ENCODE results near the gene SNX5. TPM values are rescaled to one million over a fixed set of nuclear protein-coding genes. Genes with fewer than 3 reads are reported as not detected.

Gene SNX5
- total and polyA plus RNA-seq, 9 of the 15 experiments (the other 6 are each of a cell fraction or from before 2014, with no cell fraction given): 53.5 to 276 (median 160) TPM

- ATAC-seq: peak; percentile 26; the same call in 2 of the 3 replicates
- H4K20me1 ChIP-seq (replicated peaks; ENCODE audit: control insufficient read depth, insufficient read depth, low read length): no peaks in the 10 kb centered on the region
- intact Hi-C loops (cut with micrococcal nuclease): no loop called here
- H3K9me1 ChIP-seq (ENCODE audit: control insufficient read depth, insufficient read depth, low read length): no peaks in the 10 kb centered on the region
- in situ Hi-C loops (cut with MboI): no loop called here
- H3K9me3 ChIP-seq (replicated peaks; ENCODE audit: control insufficient read depth, insufficient read depth, low read depth, low read length): no peaks in the 10 kb centered on the region
- no peak overlapping the region for H3K4me3 ChIP-seq
- no peak overlapping the region for H2AFZ ChIP-seq (ENCODE audit: low read depth, low read length)
- no peak overlapping the region for H3K9ac ChIP-seq (ENCODE audit: insufficient read depth in 1 of 2, low read depth in 2 of 2, low read length in 2 of 2)
- no peaks in the 10 kb centered on the region for H3K27me3 ChIP-seq (ENCODE audit: control insufficient read depth in 2 of 2, insufficient read depth in 2 of 2, low read length in 2 of 2)
- ChIA-PET POLR2A (interaction anchor here (0.6 to 1.7 kb wide), 4 partner anchors 13 to 229 kb away, joined by 3 to 4 read pairs (median 3); no protein-coding TSS in a partner anchor), CTCF (ENCODE audit: low intra/inter-chr PET ratio) (no interaction called here)
- no peaks in the 10 kb centered on the region for H3K79me2 ChIP-seq (ENCODE audit: control insufficient read depth, insufficient read depth, low read length)
- WGBS (ENCODE audit: insufficient coverage, low coverage, missing lambda C conversion rate): 45% methylated on average over 4 of the region's 4 CpGs
- no peak for DNase-seq (ENCODE audit: extremely low read depth in 1 of 4, low spot score in 3 of 4)
- H3K4me2 ChIP-seq (ENCODE audit: insufficient read depth, low read length): no peak overlapping the region; the same call in 1 of the 2 replicates
- FAIRE-seq: no peak
- H3K27ac ChIP-seq (ENCODE audit: extremely low read depth, low read depth, low read length): peak overlapping the region; percentile 52; the same call in 1 of the 3 replicates
- TF ChIP-seq ZNF263 (CRISPR knock-in tag; IDR thresholded peaks at IDR 0.05; ENCODE audit: borderline replicate concordance) (peak; percentile 53; the same call in 1 of the 2 replicates), CTBP1 (IDR thresholded peaks at IDR 0.05; ENCODE audit: borderline replicate concordance) (peak; percentile 48; the same call in 1 of the 2 replicates), RUNX1 (IDR thresholded peaks at IDR 0.05; ENCODE audit: low read depth) (no peak), ZNF431 (CRISPR knock-in tag; IDR thresholded peaks at IDR 0.05) (no peak), ZNF347 (CRISPR knock-in tag; IDR thresholded peaks at IDR 0.05; ENCODE audit: low read depth) (no peak)
- no TSS peak for BruUV-seq (replicated peaks)
- H3K4me1 ChIP-seq (replicated peaks in 1 of 2; ENCODE audit: control insufficient read depth in 2 of 2, insufficient read depth in 2 of 2, low read length in 2 of 2): peaks cover 9 to 19% of the 10 kb centered on the region in 2 experiments
- H3K36me3 ChIP-seq (ENCODE audit: control insufficient read depth, insufficient read depth, low read length): no peaks in the 10 kb centered on the region
These were observed 56.7 kb downstream of the SNX5 start for GRCh38 chr20:17911927-17912326.

GRCh38 chr20:17910828-17911294 lies 57.7 kb downstream of the SNX5 start:
- H3K9me3 ChIP-seq (replicated peaks; ENCODE audit: control insufficient read depth, insufficient read depth, low read depth, low read length): no peaks in the 10 kb centered on the region
- no peaks in the 10 kb centered on the region for H3K9me1 ChIP-seq (ENCODE audit: control insufficient read depth, insufficient read depth, low read length)
- ATAC-seq (peak; percentile 94), DNase-seq (ENCODE audit: extremely low read depth in 1 of 4, low spot score in 3 of 4) (peak; percentile 20 to 78 (median 44)), FAIRE-seq (peak; percentile 80)
- H4K20me1 ChIP-seq (replicated peaks; ENCODE audit: control insufficient read depth, insufficient read depth, low read length): no peaks in the 10 kb centered on the region
- no TSS peak for BruUV-seq (replicated peaks)
- peak overlapping the region; percentile 20 to 58; a peak in 1 of 4 replicates for H3K9ac ChIP-seq (ENCODE audit: insufficient read depth in 1 of 2, low read depth in 2 of 2, low read length in 2 of 2)
- H3K36me3 ChIP-seq (ENCODE audit: control insufficient read depth, insufficient read depth, low read length): no peaks in the 10 kb centered on the region
- CTCF ChIA-PET (ENCODE audit: low intra/inter-chr PET ratio): no interaction called here
- peak overlapping the region; percentile 16; the same call in 1 of the 2 replicates for H3K4me2 ChIP-seq (ENCODE audit: insufficient read depth, low read length)
- intact Hi-C loops (cut with micrococcal nuclease) (no loop called here), in situ Hi-C loops (cut with MboI) (no loop called here)
- no peaks in the 10 kb centered on the region for H3K79me2 ChIP-seq (ENCODE audit: control insufficient read depth, insufficient read depth, low read length)
- 0% methylated on average over 6 of the region's 6 CpGs for WGBS (ENCODE audit: insufficient coverage, low coverage, missing lambda C conversion rate)
- H3K27me3 ChIP-seq (ENCODE audit: control insufficient read depth in 2 of 2, insufficient read depth in 2 of 2, low read length in 2 of 2): no peaks in the 10 kb centered on the region
- POLR2A ChIA-PET: interaction anchor here (0.5 to 1.7 kb wide), 5 partner anchors 8 to 297 kb away, joined by 3 to 5 read pairs (median 3); no protein-coding TSS in a partner anchor
- peak overlapping the region; percentile 64; the same call in 2 of the 3 replicates for H3K27ac ChIP-seq (ENCODE audit: extremely low read depth, low read depth, low read length)
- no peak overlapping the region for H3K4me3 ChIP-seq
- H2AFZ ChIP-seq (ENCODE audit: low read depth, low read length): peak overlapping the region; percentile 55
- H3K4me1 ChIP-seq (replicated peaks in 1 of 2; ENCODE audit: control insufficient read depth in 2 of 2, insufficient read depth in 2 of 2, low read length in 2 of 2): peaks cover 9 to 19% of the 10 kb centered on the region in 2 experiments
- TF ChIP-seq TFAP4 (CRISPR knock-in tag; IDR thresholded peaks at IDR 0.05; ENCODE audit: borderline replicate concordance) (peak; percentile 68), ZNF24 (IDR thresholded peaks at IDR 0.05) (no peak), KAT2B (IDR thresholded peaks at IDR 0.05; ENCODE audit: low read depth, low read length) (no peak), MYNN (IDR thresholded peaks at IDR 0.05) (no peak), MYNN (CRISPR knock-in tag; IDR thresholded peaks at IDR 0.05) (no peak), ETV1 (tag; conservative IDR thresholded peaks at IDR 0.05; ENCODE audit: low read depth) (peak; percentile 53; the same call in 1 of the 2 replicates), EGR1 (conservative IDR thresholded peaks at IDR 0.05) (peak; percentile 21; the same call in 1 of the 2 replicates), GABPA (tag; conservative IDR thresholded peaks at IDR 0.05; ENCODE audit: low read depth) (no peak)

Measured in K562 (cell line).